Upper lobe of left lung (tissue), 6 donors: ENCODE results near the gene FBXW7. TPM values are rescaled to one million over a fixed set of nuclear protein-coding genes. Genes with fewer than 3 reads are reported as not detected.

Experiments used
- ATAC-seq, 2 donors: fragments of 200-7000 bp; cut with Tn5 transposase; one replicate each; pipeline ENCODE4 v1.9.1; 2022; ENCODE audit warnings: mild to moderate bottlenecking in 2 of 2, moderate library complexity in 2 of 2; ENCODE audit not compliant: low FRiP score in 2 of 2
- DNase-seq, 2 donors: peaks; one replicate each; pipeline ENCODE4 v3.0.0-alpha.2; 2019 to 2020
- H3K27ac ChIP-seq, 4 donors: fragments of 200-600 bp; sonication (generic); one replicate each; pipeline ENCODE4 v1.5.1; 2016 to 2019
- H3K27me3 ChIP-seq, 4 donors: fragments of 200-600 bp; sonication (generic); one replicate each; pipeline ENCODE4 v1.5.1; 2017 to 2019
- H3K36me3 ChIP-seq, 4 donors: fragments of 200-600 bp; sonication (generic); one replicate each; pipeline ENCODE4 v1.5.1; 2016 to 2019
- H3K4me1 ChIP-seq, 4 donors: fragments of 200-600 bp; sonication (generic); one replicate each; pipeline ENCODE4 v1.5.1; 2018 to 2019
- H3K4me3 ChIP-seq, 4 donors: fragments of 200-600 bp; sonication (generic); one replicate each; pipeline ENCODE4 v1.5.1; 2017 to 2019; ENCODE audit warnings: mild to moderate bottlenecking in 2 of 4, moderate library complexity in 1 of 4
- H3K9me3 ChIP-seq, 4 donors: fragments of 200-600 bp; sonication (generic); one replicate each; pipeline ENCODE4 v1.5.1; 2018 to 2019
- CTCF ChIP-seq, 6 experiments: fragments of 450-650 bp in 4 of 6; fragments of 200-600 bp in 2 of 6; sonication (generic) in 2 of 6; IDR thresholded peaks; one replicate each; pipeline ENCODE4 v1.5.1; 2016 to 2019; ENCODE audit warnings: antibody characterized with exemption in 6 of 6
- EP300 ChIP-seq, 4 donors: sonication (generic); formaldehyde crosslinking; IDR thresholded peaks; one replicate each; pipeline ENCODE4 v1.5.1; 2017; ENCODE audit warnings: antibody characterized with exemption in 4 of 4, control low read depth in 2 of 4
- POLR2A ChIP-seq, 4 donors: fragments of 450-650 bp; IDR thresholded peaks; one replicate each; pipeline ENCODE4 v1.5.1; 2016 to 2017; ENCODE audit warnings: antibody characterized with exemption in 4 of 4, mild to moderate bottlenecking in 2 of 4
- POLR2AphosphoS5 ChIP-seq, 2 donors: sonication (generic); formaldehyde crosslinking; IDR thresholded peaks; one replicate each; pipeline ENCODE4 v1.5.1; 2017; ENCODE audit warnings: antibody characterized with exemption in 2 of 2
- WGBS, 2 donors: methylation state at CpG; one replicate each; pipeline ENCODE4 v1.1.5; 2017 to 2018; 5-methylcytosine and 5-hydroxymethylcytosine counted together
- total RNA-seq, 6 donors: library from RNA; depleted of rRNA in 4 of 6; stranded (reverse); fragments of >200 nt in 4 of 6; gene quantifications; one replicate each; pipeline versions ENCODE4 v1.1.0 to v1.2.1, GENCODE V29; 2016 to 2021
- donor health status: DM: no; HTN: no; CAD: no; lungs with moderate emphysema.
- donor health status: DM: no; HTN: yes; CAD: no; lungs with severe emphysema.

Gene FBXW7
- total RNA-seq, 6 donors from 2014 or later: 36.5 to 116 (median 52.5) TPM

GRCh38 chr4:152579107-152579764 is 43.3 kb upstream of the FBXW7 start:
- no peaks in the 10 kb centered on the region for H3K9me3 ChIP-seq
- no peaks in the 10 kb centered on the region for H3K4me1 ChIP-seq
- 81 to 85% methylated on average over 11 of the region's 11 CpGs for WGBS, 2 donors
- H3K27ac ChIP-seq: no peak overlapping the region
- H3K36me3 ChIP-seq: no peaks in the 10 kb centered on the region
- no peak overlapping the region for H3K4me3 ChIP-seq
- ATAC-seq (no peak), DNase-seq (no peak)
- no peaks in the 10 kb centered on the region for H3K27me3 ChIP-seq
- no peak for TF ChIP-seq EP300 (IDR thresholded peaks at IDR 0.05)
- no peak for TF ChIP-seq POLR2AphosphoS5 (IDR thresholded peaks at IDR 0.05)
- TF ChIP-seq CTCF (IDR thresholded peaks at IDR 0.05): no peak
- no peak for TF ChIP-seq POLR2A (IDR thresholded peaks at IDR 0.05)

GRCh38 chr4:152578670-152579069 is 42.8 kb upstream of the FBXW7 start:
- no peak overlapping the region for H3K4me3 ChIP-seq
- H3K4me1 ChIP-seq: no peaks in the 10 kb centered on the region
- no peaks in the 10 kb centered on the region for H3K27me3 ChIP-seq
- no peak overlapping the region for H3K27ac ChIP-seq
- TF ChIP-seq CTCF (IDR thresholded peaks at IDR 0.05) (no peak), POLR2A (IDR thresholded peaks at IDR 0.05) (no peak), EP300 (IDR thresholded peaks at IDR 0.05) (no peak), POLR2AphosphoS5 (IDR thresholded peaks at IDR 0.05) (no peak)
- H3K36me3 ChIP-seq: no peaks in the 10 kb centered on the region
- DNase-seq: no peak
- no peak for ATAC-seq
- no peaks in the 10 kb centered on the region for H3K9me3 ChIP-seq
- WGBS, 2 donors: 64% methylated on average over 1 of the region's 1 CpG

- no peak for ATAC-seq
- WGBS, 2 donors: 65% methylated on average over 6 of the region's 6 CpGs
- DNase-seq: no peak
- H3K4me1 ChIP-seq: no peaks in the 10 kb centered on the region
- no peak for TF ChIP-seq POLR2A (IDR thresholded peaks at IDR 0.05)
- TF ChIP-seq EP300 (IDR thresholded peaks at IDR 0.05): no peak
- TF ChIP-seq POLR2AphosphoS5 (IDR thresholded peaks at IDR 0.05): no peak
- no peaks in the 10 kb centered on the region for H3K27me3 ChIP-seq
- no peak overlapping the region for H3K4me3 ChIP-seq
- H3K36me3 ChIP-seq: no peaks in the 10 kb centered on the region
- H3K27ac ChIP-seq: no peak overlapping the region
- H3K9me3 ChIP-seq: no peaks in the 10 kb centered on the region
These were observed 42.0 kb upstream of the FBXW7 start for GRCh38 chr4:152577708-152578396.

GRCh38 chr4:152575533-152575932 is 39.6 kb upstream of the FBXW7 start:
- WGBS, 2 donors: 69 to 71% methylated on average over 1 of the region's 1 CpG
- ATAC-seq: no peak

More at GRCh38 chr4:152575533-152575932, 39.6 kb upstream of the FBXW7 start:
- no peak for DNase-seq
- TF ChIP-seq POLR2AphosphoS5 (IDR thresholded peaks at IDR 0.05) (no peak), EP300 (IDR thresholded peaks at IDR 0.05) (no peak), CTCF (IDR thresholded peaks at IDR 0.05) (no peak), POLR2A (IDR thresholded peaks at IDR 0.05) (no peak)
- H3K27me3 ChIP-seq: no peaks in the 10 kb centered on the region
- no peaks in the 10 kb centered on the region for H3K4me1 ChIP-seq
- no peak overlapping the region for H3K27ac ChIP-seq
- H3K9me3 ChIP-seq: no peaks in the 10 kb centered on the region
- no peaks in the 10 kb centered on the region for H3K36me3 ChIP-seq
- H3K4me3 ChIP-seq: no peak overlapping the region
